Brain microvascular endothelial cell (primary cell): ENCODE measurements around the gene RPA1.
"Not testable (repeated sequence)": the region's sequence is repeated elsewhere in the genome, so short reads cannot be mapped to it uniquely, and the experiment has no call there.

Source experiments
- DNase-seq: peaks from one replicate; pipeline ENCODE4 v3.0.0-alpha.2; 2020
- H3K27ac ChIP-seq: fragments of 250-450 bp; sonication (Bioruptor Pico); 2 replicates; pipeline ENCODE4 v1.5.1; 2020; ENCODE audit warnings: mild to moderate bottlenecking, moderate library complexity
- H3K27me3 ChIP-seq: fragments of 250-450 bp; sonication (Bioruptor Pico); replicated peaks from 2 replicates; pipeline ENCODE4 v1.5.1; 2020; ENCODE audit warnings: mild to moderate bottlenecking
- H3K36me3 ChIP-seq: fragments of 250-450 bp; sonication (Bioruptor Pico); replicated peaks from 2 replicates; pipeline ENCODE4 v1.5.1; 2020; ENCODE audit warnings: mild to moderate bottlenecking
- H3K4me3 ChIP-seq: 2 replicates; pipeline ENCODE4 v1.5.1; 2011; ENCODE audit warnings: low read depth, mild to moderate bottlenecking, control low read depth, low read length, moderate library complexity
- CTCF ChIP-seq: IDR thresholded peaks from 2 replicates; pipeline ENCODE4 v1.5.1; 2011; ENCODE audit warnings: low read depth, mild to moderate bottlenecking, moderate library complexity, low read length, control low read depth, inconsistent platforms; ENCODE audit errors: missing control alignments
- in situ Hi-C: cut with HindIII; loops from 2 replicates; pipeline ENCODE4 v1.10.0; 2017; ENCODE audit warnings: low sequenced_read_pairs, low pct_ligation_motif_present

RPA1 gene

GRCh38 chr17:1843947-1844346 lies 14.1 kb downstream of the RPA1 start:
- no peak for DNase-seq
- Histone ChIP-seq H3K4me3 (no peak overlapping the region), H3K27me3 (no peaks in the 10 kb centered on the region), H3K27ac (no peak overlapping the region), H3K36me3 (peaks cover 13% of the 10 kb centered on the region)
- TF ChIP-seq CTCF, result no peak
- in situ Hi-C loops, result no loop called here

GRCh38 chr17:1847191-1847590 lies 17.4 kb downstream of the RPA1 start:
- in situ Hi-C loops, result no loop called here
- peaks cover 13% of the 10 kb centered on the region for H3K36me3 ChIP-seq

GRCh38 chr17:1852327-1852726 lies 22.5 kb downstream of the RPA1 start:
- Histone ChIP-seq H3K27me3 (no peaks in the 10 kb centered on the region), H3K4me3 (no peak overlapping the region), H3K27ac (no peak overlapping the region), H3K36me3 (peaks cover 6% of the 10 kb centered on the region)
- in situ Hi-C loops, result no loop called here
- no peak for DNase-seq
- no peak for TF ChIP-seq CTCF

More at GRCh38 chr17:1847191-1847590, 17.4 kb downstream of the RPA1 start:
- no peak for TF ChIP-seq CTCF
- Histone ChIP-seq H3K27ac (no peak overlapping the region), H3K27me3 (no peaks in the 10 kb centered on the region), H3K4me3 (no peak overlapping the region)
- no peak for DNase-seq

GRCh38 chr17:1853698-1854097 lies 23.9 kb downstream of the RPA1 start:
- Histone ChIP-seq H3K27me3 (no peaks in the 10 kb centered on the region), H3K27ac (no peak overlapping the region), H3K36me3 (peaks cover 6% of the 10 kb centered on the region), H3K4me3 (no peak overlapping the region)
- TF ChIP-seq CTCF, result no peak
- in situ Hi-C loops, result no loop called here
- DNase-seq, result no peak

GRCh38 chr17:1856462-1856861 lies 26.7 kb downstream of the RPA1 start:
- in situ Hi-C loops, DNase-seq, H3K4me3 ChIP-seq, H3K27me3 ChIP-seq, H3K27ac ChIP-seq, H3K36me3 ChIP-seq: not testable (repeated sequence)

- no peak overlapping the region for H3K4me3 ChIP-seq
- DNase-seq, result no peak
- no peak for TF ChIP-seq CTCF
- no peak overlapping the region for H3K27ac ChIP-seq
- in situ Hi-C loops, result no loop called here
- H3K36me3 ChIP-seq, result no peaks in the 10 kb centered on the region
- no peaks in the 10 kb centered on the region for H3K27me3 ChIP-seq
These were observed 31.2 kb downstream of the RPA1 start for GRCh38 chr17:1860978-1861377.
